HUES6 (cell line): Measurements from ENCODE around the gene JMJD6.
A peak's percentile ranks its signal among the peaks of the same experiment; 100 is the strongest.

ENCODE experiments used
- H3K27ac ChIP-seq: 2 replicates; pipeline ENCODE4 v1.7.0; 2013; ENCODE audit warnings: low read depth, mild to moderate bottlenecking, low read length, inconsistent platforms
- H3K27me3 ChIP-seq: 2 replicates; pipeline ENCODE4 v1.6.1; 2013; ENCODE audit warnings: low read length; ENCODE audit not compliant: control insufficient read depth, insufficient read depth
- H3K36me3 ChIP-seq: 2 replicates; pipeline ENCODE4 v1.6.1; 2013; ENCODE audit warnings: low read length; ENCODE audit not compliant: control insufficient read depth, insufficient read depth
- H3K4me1 ChIP-seq: 2 replicates; pipeline ENCODE4 v1.6.1; 2013; ENCODE audit warnings: low read length; ENCODE audit not compliant: control insufficient read depth, insufficient read depth
- H3K4me3 ChIP-seq: 2 replicates; pipeline ENCODE4 v1.5.1; 2013; ENCODE audit warnings: low read depth, low read length
- H3K9ac ChIP-seq: one replicate; pipeline ENCODE4 v1.6.1; 2013; ENCODE audit warnings: mild to moderate bottlenecking, low read length
- H3K9me3 ChIP-seq: 2 replicates; pipeline ENCODE4 v1.6.1; 2013; ENCODE audit warnings: low read depth, low read length; ENCODE audit not compliant: control insufficient read depth, insufficient read depth

The JMJD6 gene

GRCh38 chr17:76726231-76726775 lies at the start of gene JMJD6:
TSS of gene JMJD6 (minus strand) at chr17:76726606. CDS start at chr17:76726475, 131 bp downstream.
- Histone ChIP-seq H3K27ac (peak within 1 kb of the TSS; percentile 99), H3K36me3 (peaks cover 43% of the 10 kb centered on the region), H3K27me3 (no peaks in the 10 kb centered on the region), H3K4me1 (peaks cover 11% of the 10 kb centered on the region), H3K9ac (peak within 1 kb of the TSS; percentile 90), H3K4me3 (peak within 1 kb of the TSS; percentile 96), H3K9me3 (no peaks in the 10 kb centered on the region)

- Histone ChIP-seq H3K27ac (no peak overlapping the region), H3K9ac (no peak overlapping the region), H3K27me3 (no peaks in the 10 kb centered on the region), H3K4me1 (no peaks in the 10 kb centered on the region), H3K9me3 (no peaks in the 10 kb centered on the region), H3K36me3 (peaks cover 29% of the 10 kb centered on the region), H3K4me3 (no peak overlapping the region)
These were observed 48.7 kb upstream of the JMJD6 start for GRCh38 chr17:76775021-76775600.

- H3K9ac ChIP-seq, result no peak overlapping the region
- H3K4me3 ChIP-seq, result no peak overlapping the region
These were observed 46.6 kb upstream of the JMJD6 start for GRCh38 chr17:76772842-76773525.

GRCh38 chr17:76758570-76758969 lies 32.2 kb upstream of the JMJD6 start:
- Histone ChIP-seq H3K9ac (no peak overlapping the region), H3K9me3 (no peaks in the 10 kb centered on the region), H3K4me3 (no peak overlapping the region), H3K36me3 (peaks cover 25% of the 10 kb centered on the region), H3K4me1 (peaks cover 4% of the 10 kb centered on the region; the same call in 1 of the 2 replicates), H3K27ac (no peak overlapping the region), H3K27me3 (no peaks in the 10 kb centered on the region)

More at GRCh38 chr17:76772842-76773525, 46.6 kb upstream of the JMJD6 start:
- Histone ChIP-seq H3K36me3 (peaks cover 31% of the 10 kb centered on the region), H3K4me1 (no peaks in the 10 kb centered on the region), H3K27me3 (no peaks in the 10 kb centered on the region), H3K27ac (no peak overlapping the region), H3K9me3 (no peaks in the 10 kb centered on the region)

DNA sequence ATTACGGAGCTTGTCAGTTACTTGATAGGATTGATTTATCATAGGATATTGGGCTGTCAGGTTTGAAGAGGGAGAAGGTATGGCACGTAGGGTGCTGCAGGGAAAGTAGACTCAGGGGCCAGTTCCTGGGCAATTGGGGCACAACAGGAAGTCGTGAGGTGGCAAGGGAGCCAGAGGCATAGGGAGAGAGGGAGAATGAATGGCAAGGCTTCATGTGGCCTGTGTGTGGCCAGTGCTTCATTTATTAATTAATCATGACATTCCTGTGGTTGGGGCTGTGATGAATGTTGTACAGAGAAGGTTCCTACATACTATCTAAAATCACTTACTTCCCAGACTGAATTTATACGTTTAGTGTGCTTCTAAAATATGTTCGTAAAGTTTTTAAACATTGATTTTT lies 30.9 kb upstream of the JMJD6 start:
- Histone ChIP-seq H3K27me3 (no peaks in the 10 kb centered on the region), H3K36me3 (peaks cover 25% of the 10 kb centered on the region), H3K9me3 (no peaks in the 10 kb centered on the region), H3K4me3 (no peak overlapping the region), H3K9ac (no peak overlapping the region), H3K4me1 (no peaks in the 10 kb centered on the region), H3K27ac (no peak overlapping the region)

DNA sequence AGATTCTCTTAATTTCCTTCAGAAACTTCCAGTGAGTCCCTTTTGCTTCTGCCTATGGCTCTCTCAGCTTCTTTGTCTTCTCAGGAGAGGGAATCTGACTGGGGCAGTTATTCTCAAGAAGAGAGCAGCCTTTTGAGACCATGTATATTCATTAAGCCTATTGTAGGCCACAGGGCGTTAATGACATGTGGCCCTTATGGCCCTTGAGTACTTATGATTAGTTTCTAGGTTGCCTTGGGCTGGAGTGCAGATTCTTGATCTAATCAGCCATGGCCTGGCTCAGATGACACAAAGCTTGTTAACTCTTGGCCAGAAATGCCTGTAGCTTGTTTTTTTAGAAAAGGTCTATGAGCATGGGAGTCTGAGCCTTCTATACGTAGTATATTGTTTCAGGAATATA lies 28.9 kb upstream of the JMJD6 start:
- Histone ChIP-seq H3K36me3 (peaks cover 25% of the 10 kb centered on the region), H3K4me1 (no peaks in the 10 kb centered on the region), H3K9me3 (no peaks in the 10 kb centered on the region), H3K9ac (no peak overlapping the region), H3K4me3 (no peak overlapping the region), H3K27me3 (no peaks in the 10 kb centered on the region), H3K27ac (no peak overlapping the region)

GRCh38 chr17:76753061-76753961 lies 26.9 kb upstream of the JMJD6 start:
- Histone ChIP-seq H3K9me3 (no peaks in the 10 kb centered on the region), H3K9ac (no peak overlapping the region)

GRCh38 chr17:76752006-76752405 lies 25.6 kb upstream of the JMJD6 start:
- Histone ChIP-seq H3K9ac (no peak overlapping the region), H3K4me1 (no peaks in the 10 kb centered on the region), H3K9me3 (no peaks in the 10 kb centered on the region), H3K27me3 (no peaks in the 10 kb centered on the region), H3K27ac (no peak overlapping the region), H3K36me3 (peaks cover 12% of the 10 kb centered on the region), H3K4me3 (no peak overlapping the region)

More at GRCh38 chr17:76753061-76753961, 26.9 kb upstream of the JMJD6 start:
- Histone ChIP-seq H3K4me3 (no peak overlapping the region), H3K36me3 (peaks cover 20% of the 10 kb centered on the region), H3K27me3 (no peaks in the 10 kb centered on the region), H3K4me1 (no peaks in the 10 kb centered on the region), H3K27ac (no peak overlapping the region)

DNA sequence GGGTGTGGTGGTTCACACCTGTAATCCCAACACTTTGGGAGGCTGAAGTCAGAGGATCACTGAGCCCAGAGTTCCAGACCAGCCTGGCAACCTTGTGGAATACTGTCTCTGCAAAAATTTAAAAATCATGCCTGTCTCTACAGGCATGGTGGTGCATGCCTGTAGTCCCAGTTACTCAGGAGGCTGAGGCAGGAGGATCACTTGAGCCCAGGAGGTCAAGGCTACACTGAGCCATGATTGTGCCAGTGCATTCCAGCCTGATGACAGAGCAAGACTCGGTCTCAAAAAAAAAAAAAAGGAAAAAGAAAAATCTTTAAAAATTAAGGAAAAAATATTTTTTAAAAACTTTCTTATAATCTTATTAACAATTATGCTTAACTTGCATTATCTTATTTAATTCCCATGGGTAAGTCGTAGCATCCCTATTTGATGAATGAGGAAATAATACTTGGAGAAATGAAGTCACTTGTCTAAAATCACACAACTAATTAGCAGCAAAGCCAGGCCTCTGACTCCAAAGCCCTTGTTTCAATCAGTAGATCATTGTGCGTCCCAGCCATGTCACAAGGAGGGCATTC lies 25.1 kb upstream of the JMJD6 start:
- H3K9me3 ChIP-seq, result no peaks in the 10 kb centered on the region

DNA sequence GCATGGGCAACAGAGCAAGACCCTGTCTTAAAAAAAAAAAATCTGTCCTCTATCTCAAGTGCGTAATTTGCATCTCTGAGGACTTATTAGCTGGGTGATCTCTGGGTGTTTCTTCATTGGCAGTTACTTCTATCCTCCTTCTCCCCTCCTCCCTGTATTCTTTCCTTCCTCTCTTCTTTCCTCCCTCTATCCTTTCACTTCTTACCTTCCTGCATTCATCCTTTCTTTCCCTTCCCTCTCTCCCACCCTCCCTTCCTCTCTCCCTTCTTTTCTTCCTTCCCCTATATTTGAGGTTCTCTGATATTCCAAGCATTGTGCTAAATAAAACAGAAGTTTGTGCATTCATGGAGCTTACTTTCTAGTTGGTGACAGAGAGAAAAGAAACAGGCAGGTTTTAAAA lies 22.3 kb upstream of the JMJD6 start:
- Histone ChIP-seq H3K9ac (no peak overlapping the region), H3K27me3 (no peaks in the 10 kb centered on the region), H3K4me1 (no peaks in the 10 kb centered on the region), H3K4me3 (no peak overlapping the region), H3K27ac (no peak overlapping the region), H3K36me3 (peaks cover 31% of the 10 kb centered on the region), H3K9me3 (no peaks in the 10 kb centered on the region)

More for the DNA sequence above, 25.1 kb upstream of the JMJD6 start:
- Histone ChIP-seq H3K27ac (no peak overlapping the region), H3K9ac (no peak overlapping the region), H3K4me3 (no peak overlapping the region), H3K4me1 (no peaks in the 10 kb centered on the region), H3K27me3 (no peaks in the 10 kb centered on the region), H3K36me3 (peaks cover 13% of the 10 kb centered on the region)
